HPDE6-E6E7 (cell line): Measurements from ENCODE around the gene ARRDC1.
"Not testable (repeated sequence)": the region's sequence is repeated elsewhere in the genome, so short reads cannot be mapped to it uniquely, and the experiment has no call there.

Source experiments
- DNase-seq: peaks from one replicate; pipeline ENCODE4 v3.0.0; 2011; ENCODE audit warnings: missing footprints; ENCODE audit errors: extremely low spot score

The ARRDC1 gene

DNA sequence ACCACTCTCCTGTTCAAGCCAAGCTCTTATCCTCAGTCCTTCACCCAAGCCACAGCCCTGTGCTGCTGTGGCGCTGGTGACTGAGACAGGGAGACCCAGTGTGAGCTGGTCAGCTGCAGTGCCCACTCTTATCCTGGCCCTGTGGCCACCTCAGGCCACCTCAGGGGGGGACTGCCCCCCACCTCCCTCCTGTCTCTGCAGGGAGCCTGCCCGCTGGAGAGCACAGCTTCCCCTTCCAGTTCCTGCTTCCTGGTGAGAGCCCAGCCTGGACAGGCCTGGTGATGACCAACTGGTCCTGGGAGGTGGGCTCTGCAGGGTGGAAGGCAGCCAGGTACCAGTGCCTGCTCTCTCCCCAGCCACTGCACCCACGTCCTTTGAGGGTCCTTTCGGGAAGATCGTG is 7.8 kb downstream of the ARRDC1 start:
- DNase-seq = no peak

DNA sequence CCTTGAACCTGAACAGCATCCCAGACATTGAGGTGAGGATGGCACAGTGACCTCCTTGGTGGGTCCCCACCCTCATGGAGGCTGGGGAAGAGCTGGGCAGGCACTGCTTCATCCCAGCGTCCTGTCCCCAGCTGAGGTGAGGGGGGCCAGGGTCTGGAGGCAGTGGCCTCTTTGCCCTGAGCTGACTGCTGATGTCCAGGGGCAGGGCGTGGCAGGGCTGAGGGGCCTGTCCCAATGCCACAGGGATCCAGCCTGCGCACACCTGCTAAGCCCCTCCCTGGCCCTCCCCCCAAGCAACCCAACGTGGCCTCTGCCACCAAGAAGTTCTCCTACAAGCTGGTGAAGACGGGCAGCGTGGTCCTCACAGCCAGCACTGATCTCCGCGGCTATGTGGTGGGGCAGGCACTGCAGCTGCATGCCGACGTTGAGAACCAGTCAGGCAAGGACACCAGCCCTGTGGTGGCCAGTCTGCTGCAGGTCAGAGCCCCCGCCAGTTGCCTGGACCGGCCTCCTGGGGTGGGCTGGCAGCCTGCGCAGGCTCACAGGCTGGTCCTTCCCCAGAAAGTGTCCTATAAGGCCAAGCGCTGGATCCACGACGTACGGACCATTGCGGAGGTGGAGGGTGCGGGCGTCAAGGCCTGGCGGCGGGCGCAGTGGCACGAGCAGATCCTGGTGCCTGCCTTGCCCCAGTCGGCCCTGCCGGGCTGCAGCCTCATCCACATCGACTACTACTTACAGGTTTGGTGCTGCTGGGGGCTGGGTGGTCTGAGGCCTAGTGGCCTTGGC is 8.4 kb downstream of the ARRDC1 start:
- DNase-seq = no peak

DNA sequence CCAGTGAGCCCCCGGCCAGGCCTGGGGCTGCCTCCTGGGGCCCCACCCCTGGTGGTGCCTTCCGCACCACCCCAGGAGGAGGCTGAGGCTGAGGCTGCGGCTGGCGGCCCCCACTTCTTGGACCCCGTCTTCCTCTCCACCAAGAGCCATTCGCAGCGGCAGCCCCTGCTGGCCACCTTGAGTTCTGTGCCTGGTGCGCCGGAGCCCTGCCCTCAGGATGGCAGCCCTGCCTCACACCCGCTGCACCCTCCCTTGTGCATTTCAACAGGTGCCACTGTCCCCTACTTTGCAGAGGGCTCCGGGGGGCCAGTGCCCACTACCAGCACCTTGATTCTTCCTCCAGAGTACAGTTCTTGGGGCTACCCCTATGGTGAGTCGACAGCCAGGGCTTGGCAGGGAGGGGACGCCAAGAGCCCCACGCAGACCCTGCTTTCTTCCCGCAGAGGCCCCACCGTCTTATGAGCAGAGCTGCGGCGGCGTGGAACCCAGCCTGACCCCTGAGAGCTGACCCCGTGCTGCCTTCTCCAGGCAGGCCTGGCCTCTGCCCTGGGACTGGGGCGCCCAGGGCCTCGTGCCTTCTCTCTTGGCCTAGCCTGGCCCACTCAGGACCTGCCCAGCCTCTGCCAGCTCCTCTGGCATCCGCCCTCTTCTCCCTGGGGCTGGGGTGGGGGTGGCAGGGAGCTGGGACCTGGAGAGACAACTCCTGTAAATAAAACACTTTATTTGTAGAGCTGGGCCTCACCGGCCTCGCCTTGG is 9.3 kb downstream of the ARRDC1 start:
- DNase-seq = no peak

GRCh38 chr9:137615387-137615871 is 9.9 kb downstream of the ARRDC1 start:
- no peak for DNase-seq

DNA sequence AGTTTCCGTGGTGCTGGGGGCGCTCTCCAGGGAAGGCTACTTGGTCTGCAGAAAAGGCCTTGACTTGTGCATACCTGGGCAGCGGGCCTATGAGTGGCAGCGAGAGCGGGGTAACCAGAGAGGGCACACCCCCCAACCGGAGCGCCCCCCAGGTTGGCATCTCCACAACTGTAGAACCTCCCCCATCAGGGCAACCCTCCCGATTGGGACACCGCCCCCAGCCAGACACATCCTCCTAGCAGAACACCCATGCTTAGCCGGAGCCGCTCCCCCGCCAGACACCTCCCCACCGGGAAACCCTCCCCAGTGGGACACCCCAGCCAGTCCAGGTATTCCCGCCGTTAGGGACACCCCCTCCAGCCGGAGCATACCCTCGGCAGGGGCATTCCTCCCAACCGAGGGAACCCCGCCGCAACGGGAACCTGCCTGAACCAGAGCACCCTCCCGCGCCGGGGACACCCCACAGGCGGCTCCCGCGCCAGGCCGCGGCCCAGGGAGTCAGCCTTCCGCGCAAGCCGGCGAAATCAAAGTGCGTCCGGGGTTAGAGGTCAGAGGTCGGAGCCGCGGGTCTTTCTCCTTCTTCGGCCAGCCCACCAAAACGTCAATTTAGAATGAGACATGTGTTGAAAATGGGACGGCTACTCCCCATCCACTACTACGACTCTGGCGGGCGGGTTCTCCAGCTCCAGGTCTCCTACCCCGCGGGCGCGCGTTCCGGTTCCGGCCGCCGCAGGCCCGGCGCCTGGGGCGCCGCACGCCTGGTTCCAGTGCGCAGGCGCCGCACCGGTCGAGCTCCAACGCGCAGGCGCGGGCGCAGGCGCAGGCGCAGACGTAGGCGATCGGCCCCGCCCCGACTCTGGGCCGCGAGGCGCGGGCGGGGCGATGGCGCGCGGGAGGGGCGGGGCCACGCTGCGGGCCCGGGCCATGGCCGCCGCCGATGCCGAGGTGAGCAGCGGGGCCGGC is 12.9 kb downstream of the ARRDC1 start, which contains the start of gene EHMT1:
Gene EHMT1 (plus strand): TSS at position 901 of the 963 bp plus-strand sequence. CDS start 24 bp downstream, at position 925.
- peak; percentile 86 for DNase-seq

GRCh38 chr9:137619240-137620047 is 14.0 kb downstream of the ARRDC1 start:
- DNase-seq = no peak

- DNase-seq = no peak
Observed at GRCh38 chr9:137620048-137620405, 14.5 kb downstream of the ARRDC1 start.

GRCh38 chr9:137620581-137620980 is 15.1 kb downstream of the ARRDC1 start:
- no peak for DNase-seq

DNA sequence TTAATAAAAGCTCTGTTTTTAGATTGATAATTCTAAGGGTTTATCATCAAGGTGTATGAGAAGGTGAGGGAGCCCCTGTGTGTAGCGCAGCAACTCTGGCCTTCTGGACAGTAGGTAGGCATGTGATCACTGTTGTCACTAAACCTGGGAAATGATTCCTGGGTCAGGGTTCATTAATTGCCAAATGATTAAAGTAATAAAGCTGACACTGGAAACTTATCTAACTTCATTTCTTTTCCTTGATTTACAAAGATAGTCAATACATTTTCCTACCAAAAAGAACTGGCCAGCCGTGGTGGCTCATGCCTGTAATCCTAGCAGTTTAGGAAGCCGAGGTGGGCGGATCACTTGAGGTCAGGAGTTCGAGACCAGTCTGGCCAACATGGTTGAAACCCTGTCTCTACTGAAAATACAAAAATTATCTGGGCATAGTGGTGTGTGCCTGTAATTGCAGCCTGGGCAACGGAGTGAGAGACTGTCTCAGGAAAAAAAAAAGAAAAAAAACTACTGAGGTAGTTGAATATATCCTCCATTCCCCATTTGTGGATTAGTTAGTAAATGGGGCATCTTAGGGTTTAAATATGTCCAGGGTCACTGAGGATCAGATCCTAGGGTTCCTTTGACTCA is 15.8 kb downstream of the ARRDC1 start:
- DNase-seq = no peak

GRCh38 chr9:137622211-137622610 is 16.7 kb downstream of the ARRDC1 start:
- DNase-seq = not testable (repeated sequence)

DNA sequence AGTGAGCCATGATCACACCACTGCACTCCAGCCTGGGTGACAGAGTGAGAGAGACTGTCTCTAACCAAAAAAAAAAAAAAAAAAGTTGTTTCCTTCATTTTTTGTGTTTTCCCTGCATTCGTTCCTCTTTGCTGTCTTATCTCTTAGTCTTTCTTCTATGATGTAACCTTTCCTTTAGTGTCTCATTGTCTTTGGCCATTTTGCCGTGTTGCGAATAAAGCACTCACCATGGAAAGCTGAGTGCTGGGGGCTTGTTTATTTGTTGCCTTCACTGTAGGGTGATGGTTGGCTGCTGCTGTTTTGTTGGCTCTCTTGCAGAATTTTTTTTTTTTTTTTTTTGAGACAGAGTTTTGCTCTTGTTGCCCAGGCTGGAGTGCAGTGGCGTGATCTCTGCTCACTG is 21.0 kb downstream of the ARRDC1 start:
- no peak for DNase-seq

- not testable (repeated sequence) for DNase-seq
Observed at GRCh38 chr9:137627406-137627805, 21.9 kb downstream of the ARRDC1 start.

DNA sequence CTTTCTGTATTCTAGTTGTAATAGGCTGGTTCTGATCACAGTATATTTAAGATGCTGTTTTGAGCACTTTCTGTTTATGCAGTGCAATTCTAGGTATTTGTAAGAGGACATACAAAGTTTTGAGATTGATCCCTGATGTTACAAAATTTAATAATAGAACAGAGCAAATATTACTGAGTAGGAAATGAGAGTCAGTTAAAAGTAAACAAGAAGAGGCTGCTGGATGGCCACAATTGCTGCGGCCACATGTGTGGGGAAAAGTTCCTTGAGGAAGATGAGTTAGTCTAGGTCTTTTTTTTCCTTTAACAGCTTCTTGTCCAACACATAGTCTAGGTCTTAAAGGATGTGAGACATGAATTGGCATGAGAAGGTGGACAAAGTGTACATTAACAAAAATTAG is 24.6 kb downstream of the ARRDC1 start:
- DNase-seq = no peak

- DNase-seq = no peak
Observed at GRCh38 chr9:137630679-137631078, 25.2 kb downstream of the ARRDC1 start.

GRCh38 chr9:137631345-137632229 is 26.1 kb downstream of the ARRDC1 start:
- no peak for DNase-seq

- no peak for DNase-seq
Observed at GRCh38 chr9:137632230-137633161, 27.0 kb downstream of the ARRDC1 start.

GRCh38 chr9:137634016-137634415 is 28.5 kb downstream of the ARRDC1 start:
- no peak for DNase-seq

- DNase-seq = no peak
Observed at GRCh38 chr9:137638680-137639079, 33.2 kb downstream of the ARRDC1 start.
